Neural cell (in vitro differentiated cells): ENCODE measurements around the gene FBXO47. TPM values are rescaled to one million over a fixed set of nuclear protein-coding genes. Genes with fewer than 3 reads are reported as not detected.

Source experiments
- H2AFZ ChIP-seq: fragments of 200-600, 300-800 bp; sonication (generic), shearing (Covaris generic); 2 replicates; pipeline ENCODE4 v1.6.0; 2014; ENCODE audit warnings: low read depth, mild to moderate bottlenecking, antibody characterized with exemption, low read length, moderate library complexity
- H3F3A ChIP-seq: fragments of 200-600 bp; shearing (Covaris generic); 2 replicates; pipeline ENCODE4 v1.6.1; 2016; ENCODE audit warnings: mild to moderate bottlenecking, moderate library complexity, mixed read lengths, antibody characterized with exemption, low read length; ENCODE audit not compliant: insufficient read depth, poor library complexity, severe bottlenecking
- H3K27ac ChIP-seq: fragments of 200-600, 300-800 bp; sonication (generic), shearing (Covaris generic); 2 replicates; pipeline ENCODE4 v1.5.1; 2014; ENCODE audit warnings: mild to moderate bottlenecking, low read length, moderate library complexity
- H3K27me3 ChIP-seq: fragments of 300-800, 200-600 bp; sonication (generic), shearing (Covaris generic); 2 replicates; pipeline ENCODE4 v1.6.0; 2014; ENCODE audit warnings: mild to moderate bottlenecking, low read depth, low read length, moderate library complexity; ENCODE audit not compliant: insufficient read depth
- H3K36me3 ChIP-seq: fragments of 300-800, 200-600 bp; sonication (generic), shearing (Covaris generic); 2 replicates; pipeline ENCODE4 v1.5.1; 2014; ENCODE audit warnings: mild to moderate bottlenecking, antibody characterized with exemption, low read length, moderate library complexity; ENCODE audit not compliant: insufficient read depth
- H3K4me2 ChIP-seq: fragments of 300-800, 200-600 bp; sonication (generic), shearing (Covaris generic); 2 replicates; pipeline ENCODE4 v1.6.0; 2014; ENCODE audit warnings: mild to moderate bottlenecking, low read length
- H3K4me3 ChIP-seq: fragments of 300-800, 200-600 bp; sonication (generic), shearing (Covaris generic); 2 replicates; pipeline ENCODE4 v1.5.1; 2014; ENCODE audit warnings: mild to moderate bottlenecking, low read length, moderate library complexity
- H3K79me2 ChIP-seq: fragments of 200-600 bp; shearing (Covaris generic); replicated peaks from 2 replicates; pipeline ENCODE4 v1.6.0; 2014; ENCODE audit warnings: mild to moderate bottlenecking, low read length, moderate library complexity; ENCODE audit not compliant: insufficient read depth
- H3K9ac ChIP-seq: fragments of 300-800, 200-600 bp; sonication (generic), shearing (Covaris generic); 2 replicates; pipeline ENCODE4 v1.6.1; 2016; ENCODE audit warnings: mild to moderate bottlenecking, low read length, mixed read lengths
- H3K9me2 ChIP-seq: fragments of 200-600 bp; shearing (Covaris generic); 2 replicates; pipeline ENCODE4 v1.6.1; 2016; ENCODE audit warnings: mild to moderate bottlenecking, low read length, mixed read lengths; ENCODE audit not compliant: insufficient read depth
- H3K9me3 ChIP-seq: fragments of 200-600, 300-800 bp; sonication (generic), shearing (Covaris generic); 2 replicates; pipeline ENCODE4 v1.6.1; 2016; ENCODE audit warnings: mild to moderate bottlenecking, mixed run types, low read length, moderate library complexity, mixed read lengths
- H4K20me1 ChIP-seq: fragments of 200-600 bp; shearing (Covaris generic); 2 replicates; pipeline ENCODE4 v1.6.1; 2016; ENCODE audit warnings: mild to moderate bottlenecking, mixed run types; ENCODE audit not compliant: insufficient read depth
- EP300 ChIP-seq: fragments of 450-650 bp; conservative IDR thresholded peaks from 2 replicates; pipeline ENCODE4 v1.6.1; 2014; ENCODE audit warnings: antibody characterized with exemption, mild to moderate bottlenecking, moderate library complexity; ENCODE audit not compliant: poor library complexity, severe bottlenecking
- EZH2 ChIP-seq: fragments of 200-600, 300-800 bp; shearing (Covaris generic), sonication (generic); IDR thresholded peaks from 2 replicates; pipeline ENCODE4 v1.6.1; 2014; ENCODE audit warnings: antibody characterized with exemption, low read length, borderline replicate concordance, mild to moderate bottlenecking; ENCODE audit not compliant: insufficient read depth, poor library complexity, severe bottlenecking
- MXI1 ChIP-seq: fragments of 450-650 bp; conservative IDR thresholded peaks from 2 replicates; pipeline ENCODE4 v1.6.1; 2014; ENCODE audit warnings: antibody characterized with exemption, mild to moderate bottlenecking; ENCODE audit not compliant: poor library complexity, severe bottlenecking
- POLR2AphosphoS5 ChIP-seq: IDR thresholded peaks from 2 replicates; pipeline ENCODE4 v1.6.1; 2012
- RAD21 ChIP-seq: fragments of 450-650 bp; conservative IDR thresholded peaks from 2 replicates; pipeline ENCODE4 v1.6.1; 2014; ENCODE audit warnings: antibody characterized with exemption, mild to moderate bottlenecking, moderate library complexity
- SMC3 ChIP-seq: fragments of 450-650 bp; conservative IDR thresholded peaks from 2 replicates; pipeline ENCODE4 v1.6.1; 2014; ENCODE audit warnings: antibody characterized with exemption, mild to moderate bottlenecking, moderate library complexity; ENCODE audit not compliant: poor library complexity
- TAF1 ChIP-seq: IDR thresholded peaks from 2 replicates; pipeline ENCODE4 v1.6.1; 2012; ENCODE audit warnings: low read depth
- polyA plus RNA-seq: library from polyadenylated mRNA; depleted of rRNA; stranded (reverse); fragments of >200 nt; gene quantifications from 2 replicates; pipeline ENCODE4 v1.2.3, GENCODE V29; 2014
- TF ChIP-seq, protein P1 (sequence below): IDR thresholded peaks from 2 replicates; pipeline ENCODE4 v1.6.1; 2012; ENCODE audit warnings: borderline replicate concordance
- TF ChIP-seq, protein P2 (sequence below): fragments of 450-650 bp; IDR thresholded peaks from 2 replicates; pipeline ENCODE4 v1.5.1; 2014; ENCODE audit warnings: antibody characterized with exemption, mild to moderate bottlenecking, moderate library complexity; ENCODE audit not compliant: poor library complexity, severe bottlenecking

FBXO47 gene
- polyA plus RNA-seq, 1 donor from 2014 or later, result not detected

- no peaks in the 10 kb centered on the region for H3K27me3 ChIP-seq
- no peak overlapping the region for H2AFZ ChIP-seq
- no peaks in the 10 kb centered on the region for H3K36me3 ChIP-seq
- TF ChIP-seq SMC3 (no peak), MXI1 (no peak), EP300 (no peak), EZH2 (no peak), POLR2AphosphoS5 (no peak), TAF1 (no peak), RAD21 (no peak)
- TF ChIP-seq, protein P1, sequence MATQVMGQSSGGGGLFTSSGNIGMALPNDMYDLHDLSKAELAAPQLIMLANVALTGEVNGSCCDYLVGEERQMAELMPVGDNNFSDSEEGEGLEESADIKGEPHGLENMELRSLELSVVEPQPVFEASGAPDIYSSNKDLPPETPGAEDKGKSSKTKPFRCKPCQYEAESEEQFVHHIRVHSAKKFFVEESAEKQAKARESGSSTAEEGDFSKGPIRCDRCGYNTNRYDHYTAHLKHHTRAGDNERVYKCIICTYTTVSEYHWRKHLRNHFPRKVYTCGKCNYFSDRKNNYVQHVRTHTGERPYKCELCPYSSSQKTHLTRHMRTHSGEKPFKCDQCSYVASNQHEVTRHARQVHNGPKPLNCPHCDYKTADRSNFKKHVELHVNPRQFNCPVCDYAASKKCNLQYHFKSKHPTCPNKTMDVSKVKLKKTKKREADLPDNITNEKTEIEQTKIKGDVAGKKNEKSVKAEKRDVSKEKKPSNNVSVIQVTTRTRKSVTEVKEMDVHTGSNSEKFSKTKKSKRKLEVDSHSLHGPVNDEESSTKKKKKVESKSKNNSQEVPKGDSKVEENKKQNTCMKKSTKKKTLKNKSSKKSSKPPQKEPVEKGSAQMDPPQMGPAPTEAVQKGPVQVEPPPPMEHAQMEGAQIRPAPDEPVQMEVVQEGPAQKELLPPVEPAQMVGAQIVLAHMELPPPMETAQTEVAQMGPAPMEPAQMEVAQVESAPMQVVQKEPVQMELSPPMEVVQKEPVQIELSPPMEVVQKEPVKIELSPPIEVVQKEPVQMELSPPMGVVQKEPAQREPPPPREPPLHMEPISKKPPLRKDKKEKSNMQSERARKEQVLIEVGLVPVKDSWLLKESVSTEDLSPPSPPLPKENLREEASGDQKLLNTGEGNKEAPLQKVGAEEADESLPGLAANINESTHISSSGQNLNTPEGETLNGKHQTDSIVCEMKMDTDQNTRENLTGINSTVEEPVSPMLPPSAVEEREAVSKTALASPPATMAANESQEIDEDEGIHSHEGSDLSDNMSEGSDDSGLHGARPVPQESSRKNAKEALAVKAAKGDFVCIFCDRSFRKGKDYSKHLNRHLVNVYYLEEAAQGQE, result no peak
- TF ChIP-seq, protein P2, sequence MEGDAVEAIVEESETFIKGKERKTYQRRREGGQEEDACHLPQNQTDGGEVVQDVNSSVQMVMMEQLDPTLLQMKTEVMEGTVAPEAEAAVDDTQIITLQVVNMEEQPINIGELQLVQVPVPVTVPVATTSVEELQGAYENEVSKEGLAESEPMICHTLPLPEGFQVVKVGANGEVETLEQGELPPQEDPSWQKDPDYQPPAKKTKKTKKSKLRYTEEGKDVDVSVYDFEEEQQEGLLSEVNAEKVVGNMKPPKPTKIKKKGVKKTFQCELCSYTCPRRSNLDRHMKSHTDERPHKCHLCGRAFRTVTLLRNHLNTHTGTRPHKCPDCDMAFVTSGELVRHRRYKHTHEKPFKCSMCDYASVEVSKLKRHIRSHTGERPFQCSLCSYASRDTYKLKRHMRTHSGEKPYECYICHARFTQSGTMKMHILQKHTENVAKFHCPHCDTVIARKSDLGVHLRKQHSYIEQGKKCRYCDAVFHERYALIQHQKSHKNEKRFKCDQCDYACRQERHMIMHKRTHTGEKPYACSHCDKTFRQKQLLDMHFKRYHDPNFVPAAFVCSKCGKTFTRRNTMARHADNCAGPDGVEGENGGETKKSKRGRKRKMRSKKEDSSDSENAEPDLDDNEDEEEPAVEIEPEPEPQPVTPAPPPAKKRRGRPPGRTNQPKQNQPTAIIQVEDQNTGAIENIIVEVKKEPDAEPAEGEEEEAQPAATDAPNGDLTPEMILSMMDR, result no peak
- no peaks in the 10 kb centered on the region for H3K9me2 ChIP-seq
- H3K27ac ChIP-seq, result no peak overlapping the region
- H3F3A ChIP-seq, result no peaks in the 10 kb centered on the region
- no peak overlapping the region for H3K9ac ChIP-seq
- H3K4me2 ChIP-seq, result no peak overlapping the region
- no peak overlapping the region for H3K4me3 ChIP-seq
- H3K9me3 ChIP-seq, result no peaks in the 10 kb centered on the region
- no peaks in the 10 kb centered on the region for H3K79me2 ChIP-seq
- no peaks in the 10 kb centered on the region for H4K20me1 ChIP-seq
Observed at GRCh38 chr17:38960402-38960801, 6.8 kb downstream of the FBXO47 start.

- TF ChIP-seq POLR2AphosphoS5, result no peak
- TF ChIP-seq MXI1, result no peak
- TF ChIP-seq, protein P2, result no peak
- no peak for TF ChIP-seq SMC3
- TF ChIP-seq, protein P1, result no peak
- no peak for TF ChIP-seq EZH2
- TF ChIP-seq TAF1, result no peak
- no peak for TF ChIP-seq RAD21
- no peak for TF ChIP-seq EP300
Observed at GRCh38 chr17:38959508-38959907, 7.7 kb downstream of the FBXO47 start.

More at GRCh38 chr17:38959508-38959907, 7.7 kb downstream of the FBXO47 start:
- H3K4me2 ChIP-seq, result no peak overlapping the region
- no peaks in the 10 kb centered on the region for H4K20me1 ChIP-seq
- H3K36me3 ChIP-seq, result no peaks in the 10 kb centered on the region
- no peaks in the 10 kb centered on the region for H3K27me3 ChIP-seq
- H3K9me2 ChIP-seq, result no peaks in the 10 kb centered on the region
- H3K9me3 ChIP-seq, result no peaks in the 10 kb centered on the region
- no peaks in the 10 kb centered on the region for H3F3A ChIP-seq
- no peak overlapping the region for H3K27ac ChIP-seq
- no peak overlapping the region for H3K4me3 ChIP-seq
- no peak overlapping the region for H3K9ac ChIP-seq
- H3K79me2 ChIP-seq, result no peaks in the 10 kb centered on the region
- no peak overlapping the region for H2AFZ ChIP-seq
